ENCODE data around the gene APOD.
A peak's percentile ranks its signal among the peaks of the same experiment; 100 is the strongest.

Gene APOD

DNA sequence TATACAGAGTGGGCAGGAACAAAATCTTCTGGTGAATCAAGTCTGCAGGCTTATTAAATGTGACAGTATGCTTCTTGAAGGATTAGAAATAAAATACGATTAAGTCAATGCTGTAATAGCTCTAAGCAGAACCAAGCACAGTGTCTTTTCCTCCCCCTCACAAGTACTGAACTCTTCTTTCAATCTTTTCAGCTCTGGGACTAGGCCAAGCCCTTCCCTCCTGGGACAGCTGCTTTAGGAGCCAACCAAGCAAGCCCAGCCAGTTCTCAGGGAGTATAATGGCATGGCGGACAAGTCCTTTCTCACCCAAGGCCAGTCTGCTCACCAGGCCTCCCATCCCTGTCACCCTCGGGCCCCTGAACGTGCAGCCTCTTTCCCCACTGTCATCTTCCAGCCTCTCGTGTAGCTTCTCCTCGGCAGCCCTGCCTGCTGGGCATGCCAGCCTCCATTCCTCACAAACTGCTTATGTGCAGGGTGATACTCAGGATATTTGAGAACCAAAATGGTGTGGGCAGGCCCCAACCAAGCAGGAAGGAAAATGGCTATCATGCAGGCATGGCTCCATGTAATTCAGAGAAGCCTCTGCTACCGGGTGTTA, 32.3 kb downstream of the APOD start:
- DNase-seq: no peak

DNA sequence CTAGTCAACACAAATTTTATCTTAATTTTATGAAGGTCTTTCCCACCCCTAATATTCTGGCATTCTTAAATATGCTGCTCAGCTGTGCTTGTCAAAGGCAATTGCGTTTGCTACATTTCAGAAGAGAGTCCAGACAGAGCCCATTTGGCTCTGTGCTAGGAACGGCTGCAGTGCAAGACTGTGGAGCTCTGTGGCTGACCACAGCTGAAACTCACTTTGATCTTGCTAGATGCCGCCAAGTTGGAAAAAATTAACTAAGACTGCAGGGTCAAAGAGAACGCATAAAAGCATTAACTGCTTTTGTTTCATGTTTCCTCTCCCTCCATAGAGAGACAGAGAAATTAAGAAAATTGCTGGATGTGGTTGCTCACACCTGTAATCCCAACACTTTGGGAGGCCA, 33.0 kb downstream of the APOD start:
- DNase-seq: no peak

DNA sequence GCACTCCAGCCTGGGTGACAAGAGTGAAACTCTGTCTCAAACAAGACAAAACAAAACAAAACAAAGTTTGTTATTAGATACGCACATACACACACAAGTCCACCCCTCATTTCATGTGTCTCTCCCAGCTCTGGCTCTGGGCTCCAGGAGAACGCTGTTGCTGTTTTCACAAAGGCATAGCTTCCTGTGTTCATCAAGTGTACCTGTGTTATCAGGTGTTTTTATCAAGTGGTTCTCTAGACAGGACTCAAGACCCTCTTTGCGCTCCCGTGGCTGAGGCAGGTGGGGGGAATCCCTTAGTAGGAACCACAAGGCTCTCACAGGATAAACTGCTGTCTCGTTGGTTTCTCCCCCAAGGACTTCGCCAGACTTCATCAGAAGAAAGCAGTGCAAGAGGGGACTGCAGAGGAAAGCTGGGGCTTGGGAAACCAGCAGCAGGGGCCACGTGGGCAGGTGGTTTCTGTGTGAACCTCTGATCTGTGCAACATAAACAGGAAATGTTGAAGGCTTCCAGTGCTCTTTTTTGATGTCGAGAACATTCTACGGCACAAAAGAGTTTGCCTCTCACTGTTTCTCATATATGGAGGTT, 33.7 kb downstream of the APOD start:
- no peak for DNase-seq

DNA sequence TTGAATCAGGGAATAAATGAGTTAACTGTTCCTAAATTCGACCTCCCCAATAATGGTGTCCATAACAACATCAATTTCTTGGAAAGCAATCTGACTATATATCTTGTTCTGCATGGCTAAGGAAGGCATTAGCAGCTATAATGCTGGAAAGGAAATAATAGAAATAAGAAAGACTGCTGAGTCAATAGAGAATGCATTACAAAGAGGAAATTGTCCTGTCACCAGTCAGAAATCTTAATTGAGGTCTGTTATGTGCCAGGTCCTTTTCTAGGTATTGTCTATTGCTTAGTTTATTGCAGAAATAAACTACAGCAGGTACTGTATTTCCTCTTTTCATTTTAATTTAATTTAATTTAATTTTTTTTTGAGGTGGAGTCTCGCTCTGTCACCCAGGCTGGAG, 34.8 kb downstream of the APOD start:
- DNase-seq: no peak

DNA sequence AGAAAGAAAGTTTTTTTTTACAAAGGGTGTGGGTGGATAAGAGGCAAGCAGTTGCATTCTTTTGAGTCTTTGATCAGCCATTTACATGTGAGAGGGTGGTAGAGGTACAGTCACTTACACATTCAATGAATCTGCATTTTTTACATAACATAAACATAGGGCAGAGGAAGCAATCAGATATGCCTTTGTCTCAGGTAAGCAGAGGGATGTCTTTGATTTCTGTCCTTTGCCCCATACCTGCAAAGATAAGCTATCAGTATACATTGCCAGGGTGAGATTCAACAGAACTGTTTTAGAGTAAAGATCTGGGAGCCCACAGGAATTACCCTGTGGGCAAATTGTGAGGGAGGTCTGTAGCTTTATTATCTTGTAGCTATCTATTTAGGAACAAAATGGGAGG, 35.2 kb downstream of the APOD start:
- DNase-seq: no peak

DNA sequence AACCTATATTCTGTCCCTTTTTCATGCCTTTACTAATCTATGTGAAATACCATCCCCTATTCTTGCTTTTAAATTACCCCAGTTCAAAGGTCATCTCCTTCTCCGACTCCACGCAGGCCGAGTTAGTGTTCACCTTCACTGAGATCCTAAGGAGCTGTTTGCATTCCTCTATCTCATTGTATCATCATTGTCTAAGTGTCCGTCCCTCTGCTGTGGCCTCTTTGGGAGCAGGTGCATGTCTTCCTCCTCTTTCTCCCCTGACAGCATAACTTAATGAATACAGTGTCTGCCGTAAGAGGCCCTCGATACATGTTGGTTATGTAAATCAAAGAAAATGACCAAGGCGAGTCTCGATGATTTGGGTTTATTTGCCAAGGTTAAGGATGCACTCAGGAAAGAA, 35.7 kb downstream of the APOD start:
- DNase-seq: no peak

DNA sequence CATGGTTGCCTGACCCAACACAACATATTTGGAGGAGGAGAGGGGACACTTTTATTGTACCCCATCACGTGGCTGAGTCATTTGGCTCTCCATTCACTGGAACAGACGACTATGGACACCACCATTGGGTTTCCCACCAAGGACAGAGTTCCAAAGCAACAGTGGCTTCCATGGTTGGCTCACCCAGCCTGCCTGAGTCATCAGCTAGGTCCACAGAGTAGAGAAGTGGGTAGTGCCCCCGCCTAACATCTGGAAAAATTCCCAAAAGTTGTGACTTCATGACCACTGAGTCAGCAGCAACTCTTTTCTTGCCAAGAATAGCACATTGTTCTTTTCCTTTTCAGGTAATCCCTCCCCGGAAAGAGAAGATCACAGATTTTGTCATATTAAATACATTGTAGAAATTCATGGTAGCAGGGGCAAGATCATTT, 37.6 kb downstream of the APOD start:
- DNase-seq: no peak

DNA sequence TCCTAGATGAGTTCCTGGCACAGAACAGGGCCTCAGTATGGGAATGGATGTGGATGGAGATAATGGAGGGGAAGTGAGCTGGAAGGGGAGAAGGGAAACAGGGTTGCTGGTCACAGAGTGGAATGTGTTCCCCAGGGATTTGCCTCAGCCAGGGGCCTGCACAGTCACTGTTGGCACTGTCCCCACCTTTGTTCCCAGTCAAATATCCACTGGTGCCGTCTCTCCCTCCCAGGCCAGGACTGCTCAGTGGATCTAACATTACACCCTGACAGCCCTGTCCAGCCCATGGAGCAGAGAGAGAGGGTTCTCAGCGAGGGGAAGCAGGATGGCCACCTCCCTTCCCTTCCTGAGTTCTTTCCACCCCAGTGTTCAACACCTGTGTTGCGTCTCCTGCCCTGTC, 39.1 kb downstream of the APOD start:
- no peak for DNase-seq

DNA sequence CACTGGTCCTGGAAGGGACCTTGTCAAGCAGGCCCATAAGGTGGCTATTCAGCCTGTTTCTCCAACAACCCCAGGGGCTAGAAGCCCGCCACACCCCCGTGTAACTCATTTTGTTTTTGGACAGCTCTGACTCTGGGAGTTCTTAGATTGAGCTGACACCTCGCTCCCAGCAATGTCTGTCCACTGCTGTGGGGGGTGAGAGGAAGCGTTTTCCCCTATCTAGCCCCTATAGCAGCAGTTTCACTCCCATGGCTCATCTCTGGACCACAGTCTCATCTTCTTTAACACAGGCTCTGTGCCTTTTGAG, 39.6 kb downstream of the APOD start:
- DNase-seq: no peak

DNA sequence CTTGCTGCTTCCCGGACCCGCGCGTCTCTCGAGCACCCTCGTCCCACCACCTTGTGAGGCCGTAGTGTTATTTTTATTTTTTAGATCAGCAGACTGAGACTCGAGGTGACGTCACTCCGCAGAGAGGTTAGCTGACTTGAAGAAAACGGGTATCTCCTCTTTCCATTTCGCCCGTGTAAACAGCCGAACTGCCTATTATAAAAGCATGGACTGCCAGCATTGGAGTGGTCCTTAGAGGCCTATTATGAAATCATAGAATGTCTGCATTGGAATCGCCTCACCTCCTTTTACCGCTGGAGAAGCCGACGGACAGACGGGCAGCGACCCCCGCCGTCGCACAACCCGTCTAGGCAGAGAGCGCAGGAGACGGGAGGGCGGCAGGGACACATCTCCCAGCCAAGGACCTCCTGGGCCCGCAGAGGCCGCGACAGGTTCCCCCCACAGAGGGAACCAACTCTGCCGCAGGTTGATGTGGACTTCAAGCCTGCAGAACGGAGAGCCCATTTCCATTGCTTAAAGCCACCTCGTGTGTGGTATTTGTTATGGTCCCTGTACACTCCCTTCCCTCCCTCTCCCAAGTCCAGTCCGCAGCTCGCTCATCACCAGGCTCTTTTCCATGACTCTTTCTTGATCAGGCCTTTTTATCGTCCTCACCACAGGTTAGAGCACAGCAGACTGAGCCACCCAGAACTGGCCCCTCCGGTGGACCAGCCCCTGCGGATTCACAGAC, 40.1 kb downstream of the APOD start:
- DNase-seq: no peak

DNA sequence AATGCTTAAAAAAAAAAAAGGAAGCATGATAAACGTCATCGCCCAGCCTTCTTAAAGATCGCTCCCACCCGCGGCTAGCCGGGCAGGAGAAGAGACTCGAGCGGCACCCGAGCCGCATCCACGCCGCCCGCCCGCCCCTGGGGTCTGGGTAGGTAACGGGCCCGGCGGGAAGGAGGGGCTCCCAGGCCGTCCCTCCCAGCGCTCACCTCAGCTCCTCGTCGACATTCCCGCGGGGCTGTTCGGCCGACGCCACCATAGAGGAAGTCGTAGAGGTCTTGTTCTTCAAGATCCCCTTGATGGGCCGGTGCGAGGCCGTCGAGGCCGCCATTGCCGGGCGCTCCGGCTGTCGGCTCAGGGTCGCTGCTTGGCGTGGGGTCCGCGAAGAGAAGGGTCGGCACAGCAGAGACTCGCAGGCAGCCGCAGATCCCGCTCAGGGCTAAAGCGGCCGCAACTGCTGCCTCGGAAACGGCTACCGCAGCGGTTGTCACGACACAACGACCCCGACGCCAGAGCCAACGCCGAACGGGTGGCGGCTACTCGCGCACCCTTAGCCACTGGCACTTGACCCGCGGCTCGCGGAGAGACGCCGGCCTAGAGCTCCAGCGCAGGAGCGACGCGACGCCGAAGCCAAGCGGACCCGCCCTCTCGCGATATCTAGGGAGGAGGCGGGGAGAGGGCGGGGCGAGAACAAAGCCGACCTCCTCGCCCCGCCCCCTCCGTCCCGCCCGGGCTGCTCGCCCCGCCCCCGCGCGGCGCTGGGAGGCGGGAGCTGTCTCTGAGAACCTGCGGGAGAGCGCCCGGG, 40.8 kb downstream of the APOD start, which contains the start of gene PPP1R2:
TSS of gene PPP1R2 (minus strand) at position 628 of the 802 bp plus-strand sequence. CDS start at position 328, 300 bp downstream.
- DNase-seq: peak; percentile 81

DNA sequence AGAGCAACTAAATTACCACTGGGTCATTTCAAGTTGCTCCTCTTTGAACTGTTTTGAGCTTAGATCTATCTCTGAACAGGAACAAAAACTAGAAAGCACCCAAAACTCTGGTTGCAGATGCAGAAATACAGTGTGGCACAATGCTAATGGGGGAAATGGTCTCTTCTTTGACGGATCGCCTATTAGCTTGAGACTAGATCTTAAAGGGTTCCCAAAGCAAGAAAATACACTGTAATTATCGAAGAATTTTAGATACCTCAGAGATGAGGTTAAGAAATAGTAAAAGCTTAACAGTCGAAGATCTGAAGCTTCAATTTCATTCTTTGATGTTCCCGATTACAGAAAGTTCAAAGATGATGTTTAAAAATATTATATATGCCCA, 41.4 kb downstream of the APOD start:
- DNase-seq: no peak

DNA sequence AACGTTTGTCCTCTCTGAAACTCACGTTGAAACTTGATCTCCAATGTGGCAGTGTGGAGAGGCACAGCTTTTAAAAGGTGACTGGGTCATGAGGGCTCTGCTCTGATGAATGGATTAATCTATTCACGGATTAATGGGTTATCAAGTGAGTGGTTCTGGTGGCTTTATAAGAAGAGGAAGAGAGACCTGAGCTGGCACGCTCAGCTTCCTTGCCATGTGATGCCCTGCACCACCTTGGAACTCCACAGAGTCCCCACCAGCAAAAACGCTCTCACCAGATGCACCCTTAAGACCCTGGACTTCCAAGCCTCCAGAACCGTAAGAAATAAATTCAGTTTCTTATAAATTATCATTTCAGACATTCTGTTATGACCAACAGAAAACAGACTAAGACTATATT, 43.2 kb downstream of the APOD start:
- no peak for DNase-seq

DNA sequence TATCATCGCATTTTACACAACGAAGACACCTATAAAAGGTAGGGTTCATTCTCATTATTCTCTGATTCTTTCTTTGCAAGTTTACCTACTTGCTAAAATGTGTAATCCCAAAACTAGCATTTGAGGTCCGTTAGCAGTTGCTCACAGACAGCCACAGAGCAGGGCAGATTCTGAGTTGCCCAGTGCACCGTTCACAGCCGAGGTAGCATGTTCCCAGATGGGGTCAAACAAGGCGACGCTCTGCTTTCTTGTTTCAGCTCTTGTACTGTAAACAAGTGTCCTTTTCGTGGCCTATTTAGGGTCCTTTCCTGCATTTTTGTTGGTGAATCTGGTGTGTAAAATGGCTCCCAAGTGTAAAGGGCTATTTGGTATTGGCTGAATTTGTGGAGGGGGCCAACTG, 43.7 kb downstream of the APOD start:
- no peak for DNase-seq

DNA sequence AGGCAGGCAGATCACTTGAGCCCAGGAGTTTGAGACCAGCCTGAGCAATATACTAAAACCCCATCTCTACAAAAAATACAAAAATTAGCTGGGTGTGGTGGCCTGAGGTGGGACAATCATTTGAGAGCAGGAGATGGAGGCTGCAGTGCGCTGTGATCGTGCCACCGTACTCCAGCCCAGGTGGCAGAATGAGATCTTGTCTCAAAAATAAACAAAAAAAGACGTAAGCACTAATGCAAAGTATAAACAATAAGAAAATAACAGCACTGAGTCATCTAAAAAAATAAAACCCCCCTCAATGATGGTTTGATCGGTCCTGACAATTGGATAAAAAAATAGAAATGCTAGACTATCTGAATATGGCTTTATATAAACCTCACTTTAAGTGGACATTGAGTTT, 44.3 kb downstream of the APOD start:
- no peak for DNase-seq

DNA sequence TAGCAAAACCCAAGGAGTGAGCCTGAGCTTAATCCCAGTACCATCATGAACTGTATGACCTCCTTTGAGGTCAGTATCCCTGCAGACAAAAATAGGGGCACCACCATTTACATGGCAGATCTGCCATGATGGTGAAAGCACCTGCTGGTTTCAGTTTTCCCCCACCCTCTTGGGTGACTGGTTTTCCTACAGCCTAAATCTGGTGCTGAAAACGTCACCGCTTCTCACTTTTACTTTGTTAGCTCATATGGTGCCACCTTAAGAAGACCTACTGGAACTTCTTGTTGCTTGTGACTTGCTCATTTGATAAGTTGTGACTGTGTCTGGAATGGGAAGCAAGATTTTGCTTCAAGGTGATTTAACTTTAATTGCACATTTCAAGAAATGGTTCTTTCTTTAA, 45.7 kb downstream of the APOD start:
- no peak for DNase-seq

DNA sequence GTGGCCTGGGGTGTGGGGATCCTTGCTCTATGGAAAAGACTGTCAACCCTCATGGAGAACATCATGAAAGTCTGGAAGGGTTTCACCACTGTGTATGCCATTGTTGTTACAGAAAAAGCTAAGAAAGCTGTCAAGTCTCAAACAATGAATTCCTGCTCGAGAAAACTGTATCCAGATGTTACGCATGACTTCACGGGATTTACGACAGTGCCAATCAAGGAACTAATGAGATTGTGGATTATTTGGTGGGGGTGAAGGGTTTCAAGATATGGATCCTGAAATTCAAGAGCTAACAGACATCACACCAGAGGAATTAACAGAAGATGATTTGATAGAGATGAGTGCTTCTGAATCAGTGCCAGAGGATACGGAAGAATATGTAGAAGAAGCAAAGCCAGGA, 48.4 kb downstream of the APOD start:
- DNase-seq: no peak

DNA sequence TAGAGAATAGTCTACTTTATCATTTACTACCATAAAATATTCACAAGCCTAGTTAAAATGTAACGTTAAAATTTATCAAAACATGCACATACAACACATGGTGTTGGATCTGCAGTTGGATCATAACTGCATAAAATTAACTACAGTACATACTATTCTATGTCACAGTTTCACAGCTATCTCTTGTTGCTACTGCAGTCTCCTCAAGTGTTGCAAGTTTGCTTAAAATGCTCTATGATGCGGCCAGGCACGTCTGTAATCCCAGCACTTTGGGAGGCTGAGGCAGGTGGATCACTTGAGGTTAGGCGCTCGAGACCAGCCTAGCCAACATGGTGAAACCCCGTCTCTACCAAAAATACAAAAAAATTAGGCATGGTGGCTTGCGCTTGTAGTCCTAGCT, 50.9 kb downstream of the APOD start:
- no peak for DNase-seq

DNA sequence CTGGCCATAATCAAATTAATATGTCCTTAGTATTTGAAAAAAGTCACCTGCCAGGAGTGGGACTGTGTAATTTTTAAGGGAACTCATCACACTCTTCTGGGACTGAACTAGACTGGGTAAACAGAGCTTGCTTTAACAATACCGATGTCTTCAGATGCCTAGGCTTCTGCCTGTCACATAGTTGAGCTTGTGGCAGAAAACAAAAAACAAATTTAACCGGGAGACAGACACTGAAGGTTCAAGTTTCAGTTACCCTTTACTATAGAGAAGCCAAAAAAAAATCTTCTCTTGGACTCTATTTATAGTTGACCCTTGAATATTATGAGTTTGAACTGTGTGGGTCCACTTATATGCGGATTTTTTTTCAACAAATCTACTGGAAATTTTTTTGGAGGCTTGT, 51.4 kb downstream of the APOD start:
- DNase-seq: no peak

DNA sequence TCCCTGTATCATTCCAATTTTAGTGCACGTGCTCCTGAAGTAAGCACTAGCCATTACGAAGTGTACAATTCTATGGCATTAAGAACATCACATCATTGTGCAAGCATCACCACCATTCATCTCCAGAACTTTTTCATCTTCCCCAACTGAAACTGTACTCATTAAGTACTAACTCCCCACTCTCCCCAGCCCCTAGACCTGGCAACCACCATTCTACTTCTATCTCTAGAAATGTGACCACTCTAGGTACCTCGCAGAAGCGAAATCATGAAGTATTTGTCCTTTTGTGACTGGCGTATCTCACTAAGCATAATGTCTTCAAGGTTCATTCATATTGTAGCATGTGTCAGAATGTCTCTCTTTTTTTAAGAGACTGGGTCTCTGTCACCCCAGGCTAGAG, 52.1 kb downstream of the APOD start:
- DNase-seq: no peak

DNA sequence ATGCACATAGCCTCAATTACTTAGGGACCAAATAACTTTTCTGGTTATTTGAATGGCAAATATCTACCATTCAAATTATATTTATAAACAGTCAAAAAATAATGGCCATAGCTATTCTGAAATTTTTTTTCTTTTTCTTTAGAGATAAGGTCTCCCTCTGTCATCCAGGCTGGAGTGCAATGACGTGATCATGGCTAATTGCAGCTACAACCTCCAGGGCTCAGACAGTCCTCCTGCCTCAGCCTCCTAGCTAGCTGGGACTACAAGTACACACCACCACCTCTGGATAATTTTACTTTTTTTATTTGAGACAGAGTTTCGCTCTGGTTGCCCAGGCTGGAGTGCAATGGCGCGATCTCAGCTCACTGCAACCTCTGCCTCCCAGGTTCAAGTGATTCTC, 57.2 kb downstream of the APOD start:
- no peak for DNase-seq

DNA sequence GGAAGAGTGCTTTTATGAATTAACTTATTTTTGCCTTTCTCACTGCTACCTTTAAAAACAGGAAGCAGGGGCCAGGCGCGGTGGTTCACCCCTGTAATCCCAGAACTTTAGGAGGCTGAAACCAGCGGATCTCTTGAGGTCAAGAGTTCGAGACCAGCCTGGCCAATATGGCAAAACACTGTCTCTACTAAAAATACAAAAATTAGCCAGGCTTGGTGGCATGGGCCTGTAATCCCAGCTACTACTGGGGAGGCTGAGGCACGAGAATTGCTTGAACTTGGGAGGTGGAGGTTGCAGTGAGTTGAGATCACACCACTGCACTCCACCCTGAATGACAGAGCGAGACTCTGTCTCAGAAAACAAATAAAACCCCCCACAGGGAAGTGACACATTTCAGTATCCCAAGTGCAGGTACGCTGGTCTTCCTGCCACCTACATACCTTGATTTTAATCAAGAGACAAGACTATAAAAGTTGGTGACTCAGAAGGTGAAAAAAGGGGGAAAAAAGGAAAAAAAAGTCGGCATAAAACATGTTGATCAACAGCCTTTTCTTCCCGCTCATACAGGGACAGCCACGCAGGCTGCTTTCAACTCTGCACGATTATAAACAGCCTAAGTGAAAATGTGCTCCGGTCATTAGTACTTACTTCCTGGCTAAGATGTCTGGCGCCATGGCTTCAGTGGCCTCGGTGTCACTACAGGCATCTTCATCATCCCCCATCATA, 59.4 kb downstream of the APOD start:
- DNase-seq: no peak
